Neural cell (in vitro differentiated cells): ENCODE data around the gene TSR2. TPM values are rescaled to one million over a fixed set of nuclear protein-coding genes. Genes with fewer than 3 reads are reported as not detected.

Source experiments
- H2AFZ ChIP-seq: fragments of 200-600, 300-800 bp; sonication (generic), shearing (Covaris generic); 2 replicates; pipeline ENCODE4 v1.6.0; 2014; ENCODE audit warnings: low read depth, mild to moderate bottlenecking, antibody characterized with exemption, low read length, moderate library complexity
- H3F3A ChIP-seq: fragments of 200-600 bp; shearing (Covaris generic); 2 replicates; pipeline ENCODE4 v1.6.1; 2016; ENCODE audit warnings: mild to moderate bottlenecking, moderate library complexity, mixed read lengths, antibody characterized with exemption, low read length; ENCODE audit not compliant: insufficient read depth, poor library complexity, severe bottlenecking
- H3K27ac ChIP-seq: fragments of 200-600, 300-800 bp; sonication (generic), shearing (Covaris generic); 2 replicates; pipeline ENCODE4 v1.5.1; 2014; ENCODE audit warnings: mild to moderate bottlenecking, low read length, moderate library complexity
- H3K27me3 ChIP-seq: fragments of 300-800, 200-600 bp; sonication (generic), shearing (Covaris generic); 2 replicates; pipeline ENCODE4 v1.6.0; 2014; ENCODE audit warnings: mild to moderate bottlenecking, low read depth, low read length, moderate library complexity; ENCODE audit not compliant: insufficient read depth
- H3K36me3 ChIP-seq: fragments of 300-800, 200-600 bp; sonication (generic), shearing (Covaris generic); 2 replicates; pipeline ENCODE4 v1.5.1; 2014; ENCODE audit warnings: mild to moderate bottlenecking, antibody characterized with exemption, low read length, moderate library complexity; ENCODE audit not compliant: insufficient read depth
- H3K4me2 ChIP-seq: fragments of 300-800, 200-600 bp; sonication (generic), shearing (Covaris generic); 2 replicates; pipeline ENCODE4 v1.6.0; 2014; ENCODE audit warnings: mild to moderate bottlenecking, low read length
- H3K4me3 ChIP-seq: fragments of 300-800, 200-600 bp; sonication (generic), shearing (Covaris generic); 2 replicates; pipeline ENCODE4 v1.5.1; 2014; ENCODE audit warnings: mild to moderate bottlenecking, low read length, moderate library complexity
- H3K79me2 ChIP-seq: fragments of 200-600 bp; shearing (Covaris generic); replicated peaks from 2 replicates; pipeline ENCODE4 v1.6.0; 2014; ENCODE audit warnings: mild to moderate bottlenecking, low read length, moderate library complexity; ENCODE audit not compliant: insufficient read depth
- H3K9ac ChIP-seq: fragments of 300-800, 200-600 bp; sonication (generic), shearing (Covaris generic); 2 replicates; pipeline ENCODE4 v1.6.1; 2016; ENCODE audit warnings: mild to moderate bottlenecking, low read length, mixed read lengths
- H3K9me2 ChIP-seq: fragments of 200-600 bp; shearing (Covaris generic); 2 replicates; pipeline ENCODE4 v1.6.1; 2016; ENCODE audit warnings: mild to moderate bottlenecking, low read length, mixed read lengths; ENCODE audit not compliant: insufficient read depth
- H3K9me3 ChIP-seq: fragments of 200-600, 300-800 bp; sonication (generic), shearing (Covaris generic); 2 replicates; pipeline ENCODE4 v1.6.1; 2016; ENCODE audit warnings: mild to moderate bottlenecking, mixed run types, low read length, moderate library complexity, mixed read lengths
- H4K20me1 ChIP-seq: fragments of 200-600 bp; shearing (Covaris generic); 2 replicates; pipeline ENCODE4 v1.6.1; 2016; ENCODE audit warnings: mild to moderate bottlenecking, mixed run types; ENCODE audit not compliant: insufficient read depth
- EP300 ChIP-seq: fragments of 450-650 bp; conservative IDR thresholded peaks from 2 replicates; pipeline ENCODE4 v1.6.1; 2014; ENCODE audit warnings: antibody characterized with exemption, mild to moderate bottlenecking, moderate library complexity; ENCODE audit not compliant: poor library complexity, severe bottlenecking
- EZH2 ChIP-seq: fragments of 200-600, 300-800 bp; shearing (Covaris generic), sonication (generic); IDR thresholded peaks from 2 replicates; pipeline ENCODE4 v1.6.1; 2014; ENCODE audit warnings: antibody characterized with exemption, low read length, borderline replicate concordance, mild to moderate bottlenecking; ENCODE audit not compliant: insufficient read depth, poor library complexity, severe bottlenecking
- MXI1 ChIP-seq: fragments of 450-650 bp; conservative IDR thresholded peaks from 2 replicates; pipeline ENCODE4 v1.6.1; 2014; ENCODE audit warnings: antibody characterized with exemption, mild to moderate bottlenecking; ENCODE audit not compliant: poor library complexity, severe bottlenecking
- POLR2AphosphoS5 ChIP-seq: IDR thresholded peaks from 2 replicates; pipeline ENCODE4 v1.6.1; 2012
- RAD21 ChIP-seq: fragments of 450-650 bp; conservative IDR thresholded peaks from 2 replicates; pipeline ENCODE4 v1.6.1; 2014; ENCODE audit warnings: antibody characterized with exemption, mild to moderate bottlenecking, moderate library complexity
- SMC3 ChIP-seq: fragments of 450-650 bp; conservative IDR thresholded peaks from 2 replicates; pipeline ENCODE4 v1.6.1; 2014; ENCODE audit warnings: antibody characterized with exemption, mild to moderate bottlenecking, moderate library complexity; ENCODE audit not compliant: poor library complexity
- TAF1 ChIP-seq: IDR thresholded peaks from 2 replicates; pipeline ENCODE4 v1.6.1; 2012; ENCODE audit warnings: low read depth
- polyA plus RNA-seq: library from polyadenylated mRNA; depleted of rRNA; stranded (reverse); fragments of >200 nt; gene quantifications from 2 replicates; pipeline ENCODE4 v1.2.3, GENCODE V29; 2014
- TF ChIP-seq, protein P1 (sequence below): fragments of 450-650 bp; IDR thresholded peaks from 2 replicates; pipeline ENCODE4 v1.5.1; 2014; ENCODE audit warnings: antibody characterized with exemption, mild to moderate bottlenecking, moderate library complexity; ENCODE audit not compliant: poor library complexity, severe bottlenecking
- TF ChIP-seq, protein P2 (sequence below): IDR thresholded peaks from 2 replicates; pipeline ENCODE4 v1.6.1; 2012; ENCODE audit warnings: borderline replicate concordance

Gene TSR2
- polyA plus RNA-seq, 1 donor from 2014 or later = 27.5 TPM

DNA sequence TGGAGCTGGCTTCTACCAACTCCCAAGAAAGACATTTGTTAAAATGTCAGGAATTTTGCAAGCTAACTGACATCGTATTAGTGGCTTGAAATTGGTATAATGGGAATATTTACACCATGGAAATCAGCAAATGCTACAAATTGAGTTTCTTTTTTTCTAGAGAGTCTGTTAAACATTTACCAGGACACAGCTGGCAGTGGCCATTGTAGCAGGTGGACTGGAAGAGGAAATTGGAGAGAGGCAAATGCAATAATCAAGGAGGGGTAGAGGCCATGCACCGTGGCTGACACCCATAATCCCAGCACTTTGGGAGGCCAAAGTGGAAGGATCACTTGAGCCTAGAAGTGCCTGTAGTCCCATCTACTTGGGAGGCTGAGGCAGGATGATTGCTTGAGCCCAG is 32.9 kb upstream of the TSR2 start:
- Histone ChIP-seq H2AFZ (no peak overlapping the region), H3K9me3 (no peaks in the 10 kb centered on the region), H3K36me3 (no peaks in the 10 kb centered on the region), H4K20me1 (no peaks in the 10 kb centered on the region), H3F3A (no peaks in the 10 kb centered on the region), H3K9me2 (no peaks in the 10 kb centered on the region), H3K4me3 (no peak overlapping the region), H3K27ac (no peak overlapping the region), H3K27me3 (no peaks in the 10 kb centered on the region), H3K79me2 (no peaks in the 10 kb centered on the region), H3K4me2 (no peak overlapping the region), H3K9ac (no peak overlapping the region)
- TF ChIP-seq EZH2 (no peak), MXI1 (no peak), TAF1 (no peak), SMC3 (no peak), RAD21 (no peak), EP300 (no peak), POLR2AphosphoS5 (no peak)
- TF ChIP-seq, protein P1, sequence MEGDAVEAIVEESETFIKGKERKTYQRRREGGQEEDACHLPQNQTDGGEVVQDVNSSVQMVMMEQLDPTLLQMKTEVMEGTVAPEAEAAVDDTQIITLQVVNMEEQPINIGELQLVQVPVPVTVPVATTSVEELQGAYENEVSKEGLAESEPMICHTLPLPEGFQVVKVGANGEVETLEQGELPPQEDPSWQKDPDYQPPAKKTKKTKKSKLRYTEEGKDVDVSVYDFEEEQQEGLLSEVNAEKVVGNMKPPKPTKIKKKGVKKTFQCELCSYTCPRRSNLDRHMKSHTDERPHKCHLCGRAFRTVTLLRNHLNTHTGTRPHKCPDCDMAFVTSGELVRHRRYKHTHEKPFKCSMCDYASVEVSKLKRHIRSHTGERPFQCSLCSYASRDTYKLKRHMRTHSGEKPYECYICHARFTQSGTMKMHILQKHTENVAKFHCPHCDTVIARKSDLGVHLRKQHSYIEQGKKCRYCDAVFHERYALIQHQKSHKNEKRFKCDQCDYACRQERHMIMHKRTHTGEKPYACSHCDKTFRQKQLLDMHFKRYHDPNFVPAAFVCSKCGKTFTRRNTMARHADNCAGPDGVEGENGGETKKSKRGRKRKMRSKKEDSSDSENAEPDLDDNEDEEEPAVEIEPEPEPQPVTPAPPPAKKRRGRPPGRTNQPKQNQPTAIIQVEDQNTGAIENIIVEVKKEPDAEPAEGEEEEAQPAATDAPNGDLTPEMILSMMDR = no peak
- TF ChIP-seq, protein P2, sequence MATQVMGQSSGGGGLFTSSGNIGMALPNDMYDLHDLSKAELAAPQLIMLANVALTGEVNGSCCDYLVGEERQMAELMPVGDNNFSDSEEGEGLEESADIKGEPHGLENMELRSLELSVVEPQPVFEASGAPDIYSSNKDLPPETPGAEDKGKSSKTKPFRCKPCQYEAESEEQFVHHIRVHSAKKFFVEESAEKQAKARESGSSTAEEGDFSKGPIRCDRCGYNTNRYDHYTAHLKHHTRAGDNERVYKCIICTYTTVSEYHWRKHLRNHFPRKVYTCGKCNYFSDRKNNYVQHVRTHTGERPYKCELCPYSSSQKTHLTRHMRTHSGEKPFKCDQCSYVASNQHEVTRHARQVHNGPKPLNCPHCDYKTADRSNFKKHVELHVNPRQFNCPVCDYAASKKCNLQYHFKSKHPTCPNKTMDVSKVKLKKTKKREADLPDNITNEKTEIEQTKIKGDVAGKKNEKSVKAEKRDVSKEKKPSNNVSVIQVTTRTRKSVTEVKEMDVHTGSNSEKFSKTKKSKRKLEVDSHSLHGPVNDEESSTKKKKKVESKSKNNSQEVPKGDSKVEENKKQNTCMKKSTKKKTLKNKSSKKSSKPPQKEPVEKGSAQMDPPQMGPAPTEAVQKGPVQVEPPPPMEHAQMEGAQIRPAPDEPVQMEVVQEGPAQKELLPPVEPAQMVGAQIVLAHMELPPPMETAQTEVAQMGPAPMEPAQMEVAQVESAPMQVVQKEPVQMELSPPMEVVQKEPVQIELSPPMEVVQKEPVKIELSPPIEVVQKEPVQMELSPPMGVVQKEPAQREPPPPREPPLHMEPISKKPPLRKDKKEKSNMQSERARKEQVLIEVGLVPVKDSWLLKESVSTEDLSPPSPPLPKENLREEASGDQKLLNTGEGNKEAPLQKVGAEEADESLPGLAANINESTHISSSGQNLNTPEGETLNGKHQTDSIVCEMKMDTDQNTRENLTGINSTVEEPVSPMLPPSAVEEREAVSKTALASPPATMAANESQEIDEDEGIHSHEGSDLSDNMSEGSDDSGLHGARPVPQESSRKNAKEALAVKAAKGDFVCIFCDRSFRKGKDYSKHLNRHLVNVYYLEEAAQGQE = no peak

DNA sequence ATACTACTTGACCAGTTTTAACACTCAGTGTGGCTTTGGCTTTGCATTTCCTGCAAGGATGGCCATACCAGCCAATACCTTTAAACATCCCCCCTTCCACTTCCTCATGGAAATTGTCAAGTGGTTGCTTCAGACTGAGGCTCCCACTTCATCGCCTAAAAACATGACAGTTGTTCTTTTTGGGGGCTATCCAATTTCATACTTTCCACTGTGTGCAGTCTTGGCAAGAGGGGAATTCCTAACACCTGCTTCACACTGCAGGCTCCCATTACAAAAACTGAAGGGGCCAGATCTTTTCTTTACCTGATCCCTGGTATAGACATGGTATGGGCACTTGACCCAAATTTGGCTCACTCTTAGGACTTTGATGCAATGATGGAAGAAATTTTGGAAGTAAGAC is 28.5 kb upstream of the TSR2 start:
- TF ChIP-seq MXI1 (no peak), TAF1 (no peak), EP300 (no peak), EZH2 (no peak)

More for the DNA sequence above, 28.5 kb upstream of the TSR2 start:
- no peak overlapping the region for H3K4me2 ChIP-seq
- H3K9ac ChIP-seq = no peak overlapping the region
- no peaks in the 10 kb centered on the region for H3K79me2 ChIP-seq
- H3K9me2 ChIP-seq = no peaks in the 10 kb centered on the region
- no peaks in the 10 kb centered on the region for H3K9me3 ChIP-seq
- no peak overlapping the region for H3K4me3 ChIP-seq
- no peaks in the 10 kb centered on the region for H3K36me3 ChIP-seq
- H4K20me1 ChIP-seq = no peaks in the 10 kb centered on the region
- H3K27ac ChIP-seq = no peak overlapping the region
- H2AFZ ChIP-seq = no peak overlapping the region
- H3K27me3 ChIP-seq = no peaks in the 10 kb centered on the region
- no peaks in the 10 kb centered on the region for H3F3A ChIP-seq
